ENCODE results near the gene NKIRAS1.
"Not testable (repeated sequence)": the region's sequence is repeated elsewhere in the genome, so short reads cannot be mapped to it uniquely, and the experiment has no call there.

The NKIRAS1 gene

GRCh38 chr3:23876923-23877322, 39.9 kb downstream of the NKIRAS1 start:
- DNase-seq (ENCODE audit: low spot score) = no peak
- TF ChIP-seq, protein P1, sequence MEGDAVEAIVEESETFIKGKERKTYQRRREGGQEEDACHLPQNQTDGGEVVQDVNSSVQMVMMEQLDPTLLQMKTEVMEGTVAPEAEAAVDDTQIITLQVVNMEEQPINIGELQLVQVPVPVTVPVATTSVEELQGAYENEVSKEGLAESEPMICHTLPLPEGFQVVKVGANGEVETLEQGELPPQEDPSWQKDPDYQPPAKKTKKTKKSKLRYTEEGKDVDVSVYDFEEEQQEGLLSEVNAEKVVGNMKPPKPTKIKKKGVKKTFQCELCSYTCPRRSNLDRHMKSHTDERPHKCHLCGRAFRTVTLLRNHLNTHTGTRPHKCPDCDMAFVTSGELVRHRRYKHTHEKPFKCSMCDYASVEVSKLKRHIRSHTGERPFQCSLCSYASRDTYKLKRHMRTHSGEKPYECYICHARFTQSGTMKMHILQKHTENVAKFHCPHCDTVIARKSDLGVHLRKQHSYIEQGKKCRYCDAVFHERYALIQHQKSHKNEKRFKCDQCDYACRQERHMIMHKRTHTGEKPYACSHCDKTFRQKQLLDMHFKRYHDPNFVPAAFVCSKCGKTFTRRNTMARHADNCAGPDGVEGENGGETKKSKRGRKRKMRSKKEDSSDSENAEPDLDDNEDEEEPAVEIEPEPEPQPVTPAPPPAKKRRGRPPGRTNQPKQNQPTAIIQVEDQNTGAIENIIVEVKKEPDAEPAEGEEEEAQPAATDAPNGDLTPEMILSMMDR (IDR thresholded peaks at IDR 0.05; ENCODE audit: extremely low read depth, missing control alignments) = no peak

GRCh38 chr3:23875113-23875725, 41.6 kb downstream of the NKIRAS1 start:
- no peak for DNase-seq (ENCODE audit: low spot score)

DNA sequence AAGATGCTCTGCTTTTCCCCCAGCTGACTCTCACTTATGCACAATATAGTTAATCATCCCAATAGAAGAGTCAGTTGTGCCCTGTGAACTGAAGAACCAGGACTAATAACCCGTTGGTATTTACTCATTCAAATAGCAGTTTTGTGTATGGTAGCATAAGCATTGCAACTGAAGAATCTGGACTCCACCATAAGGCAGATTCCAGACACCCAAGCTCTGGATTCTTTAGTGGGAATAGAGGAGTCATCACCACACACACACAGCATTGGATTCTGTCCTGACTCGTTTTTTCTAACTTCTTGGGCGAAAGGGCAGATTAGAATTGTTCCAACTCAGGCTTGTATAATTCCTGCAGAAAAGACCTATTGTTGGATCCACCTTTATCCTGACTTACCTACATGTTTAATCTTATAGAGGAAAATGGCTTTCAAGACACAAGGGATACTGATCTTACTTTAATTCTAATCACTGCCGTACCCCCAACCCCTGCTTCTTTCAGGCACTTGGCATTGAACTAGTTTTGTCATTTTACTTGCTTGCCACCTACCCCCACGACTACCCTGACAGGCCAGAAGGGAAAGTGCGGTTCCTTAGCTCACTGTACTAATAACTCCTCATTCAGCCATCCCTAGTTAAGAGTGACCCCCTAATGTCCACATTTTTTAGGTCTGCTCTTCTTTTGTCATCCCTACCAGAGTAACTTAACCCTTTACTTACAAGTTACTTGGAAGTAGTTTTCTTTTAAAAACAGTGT, 42.3 kb downstream of the NKIRAS1 start:
- no peak for DNase-seq (ENCODE audit: low spot score)
- TF ChIP-seq, protein P1 (IDR thresholded peaks at IDR 0.05; ENCODE audit: extremely low read depth, missing control alignments) = no peak

More at GRCh38 chr3:23875113-23875725, 41.6 kb downstream of the NKIRAS1 start:
- TF ChIP-seq, protein P1 (IDR thresholded peaks at IDR 0.05; ENCODE audit: extremely low read depth, missing control alignments) = no peak

DNA sequence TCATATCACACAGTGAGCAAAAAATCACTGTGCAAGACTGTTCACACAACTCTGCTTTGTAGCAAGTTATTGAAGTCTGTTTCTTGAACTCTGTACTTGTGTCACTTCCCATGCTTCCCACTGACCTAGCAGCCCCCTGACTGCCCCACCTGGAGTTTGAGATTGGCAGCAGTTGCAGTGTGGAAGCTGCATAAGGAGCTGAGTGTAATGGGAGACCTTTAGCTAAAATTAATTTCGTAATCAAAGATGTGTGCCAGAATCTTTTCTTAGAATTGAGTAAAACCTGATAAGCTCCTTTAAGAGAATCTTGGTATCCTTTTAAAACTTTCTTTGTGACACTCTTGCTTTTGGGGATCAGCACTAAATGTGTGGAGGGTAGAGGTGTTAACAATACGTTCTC, 42.8 kb downstream of the NKIRAS1 start:
- TF ChIP-seq, protein P1 (IDR thresholded peaks at IDR 0.05; ENCODE audit: extremely low read depth, missing control alignments) = no peak

GRCh38 chr3:23872330-23872729, 44.5 kb downstream of the NKIRAS1 start:
- TF ChIP-seq, protein P1 (IDR thresholded peaks at IDR 0.05; ENCODE audit: extremely low read depth, missing control alignments) = no peak
- no peak for DNase-seq (ENCODE audit: low spot score)

More for the DNA sequence above, 42.8 kb downstream of the NKIRAS1 start:
- DNase-seq (ENCODE audit: low spot score) = no peak

- not testable (repeated sequence) for DNase-seq (ENCODE audit: low spot score)
These were observed 45.4 kb downstream of the NKIRAS1 start for GRCh38 chr3:23871361-23871760.

DNA sequence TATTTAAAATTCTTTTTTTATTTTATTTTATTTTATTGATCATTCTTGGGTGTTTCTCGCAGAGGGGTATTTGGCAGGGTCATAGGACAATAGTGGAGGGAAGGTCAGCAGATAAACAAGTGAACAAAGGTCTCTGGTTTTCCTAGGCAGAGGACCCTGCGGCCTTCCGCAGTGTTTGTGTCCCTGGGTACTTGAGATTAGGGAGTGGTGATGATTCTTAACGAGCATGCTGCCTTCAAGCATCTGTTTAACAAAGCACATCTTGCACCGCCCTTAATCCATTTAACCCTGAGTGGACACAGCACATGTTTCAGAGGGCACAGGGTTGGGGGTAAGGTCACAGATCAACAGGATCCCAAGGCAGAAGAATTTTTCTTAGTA, 46.1 kb downstream of the NKIRAS1 start:
- not testable (repeated sequence) for DNase-seq (ENCODE audit: low spot score)

- no peak for DNase-seq (ENCODE audit: low spot score)
- TF ChIP-seq, protein P1 (IDR thresholded peaks at IDR 0.05; ENCODE audit: extremely low read depth, missing control alignments) = no peak
These were observed 46.7 kb downstream of the NKIRAS1 start for GRCh38 chr3:23869977-23870662.

Measured in GM20000 (cell line).